HCT116 (cell line): Measurements from ENCODE around the gene MEGF10. TPM values are rescaled to one million over a fixed set of nuclear protein-coding genes. Genes with fewer than 3 reads are reported as not detected.

Experiments
- ATAC-seq: fragments of 200-7000 bp; cut with Tn5 transposase; 2 replicates; pipeline ENCODE4 v1.9.1; 2020; ENCODE audit warnings: mild to moderate bottlenecking, moderate library complexity
- BruUV-seq: library from RNA; stranded (reverse); fragments of 400-500 nt; replicated peaks from 2 replicates; lab custom pipeline; 2021; lab: Mats Ljungman, UMichigan
- CTCF ChIA-PET: fragments of 300-600 bp; sonication (Branson Sonifier 250); formaldehyde crosslinking; loops from one replicate; lab custom pipeline; 2021; ENCODE audit warnings: antibody characterized with exemption; lab: Charles Lee
- POLR2A ChIA-PET: fragments of 300-600, 350-600 bp; sonication (Branson Sonifier 250); formaldehyde crosslinking; loops from one replicate; lab custom pipeline; 2021; ENCODE audit warnings: antibody characterized with exemption; lab: Charles Lee
- RAD21 ChIA-PET, 2 experiments: fragments of 300-600 bp; sonication (Branson Sonifier 250); formaldehyde crosslinking; loops; one replicate each; lab custom pipeline; 2023; ENCODE audit warnings: low total read pairs in 2 of 2; ENCODE audit not compliant: uncharacterized antibody in 2 of 2, unreplicated experiment in 2 of 2, low non-redundant PET in 1 of 2; lab: Charles Lee
- DNase-seq: peaks from one replicate; pipeline ENCODE4 v3.0.0-alpha.2; 2010; ENCODE audit warnings: low read depth, low spot score
- H2AFZ ChIP-seq: fragments of 200-600 bp; shearing (Covaris generic), sonication (generic); 2 replicates; pipeline ENCODE4 v1.6.1; 2017; ENCODE audit warnings: low read depth, mixed run types, mixed read lengths, antibody characterized with exemption, low read length; ENCODE audit not compliant: poor library complexity, severe bottlenecking
- H3K27ac ChIP-seq: 2 replicates; pipeline ENCODE4 v1.5.1; 2012; ENCODE audit warnings: low read depth, low read length
- H3K27me3 ChIP-seq: fragments of 200-600 bp; sonication (generic); 2 replicates; pipeline ENCODE4 v1.6.1; 2016; ENCODE audit warnings: mixed run types, low read length, mixed read lengths; ENCODE audit not compliant: insufficient read depth
- H3K36me3 ChIP-seq, 2 experiments: fragments of 200-500 bp in 1 of 2; fragments of 200-600 bp in 1 of 2; sonication (Bioruptor generic) in 1 of 2; sonication (generic) in 1 of 2; 2 replicates each; pipeline versions ENCODE4 v1.5.1 to v1.6.1; 2014 to 2016; ENCODE audit warnings: low read length in 2 of 2, inconsistent platforms in 1 of 2, mixed read lengths in 1 of 2, mixed run types in 1 of 2; ENCODE audit not compliant: insufficient read depth in 2 of 2, control insufficient read depth in 1 of 2
- H3K4me1 ChIP-seq, 2 experiments: fragments of 200-600 bp in 1 of 2; sonication (generic) in 1 of 2; 2 replicates each; pipeline versions ENCODE4 v1.5.1 to v1.6.1; 2012 to 2017; ENCODE audit warnings: low read length in 2 of 2, inconsistent platforms in 1 of 2, mild to moderate bottlenecking in 1 of 2, mixed read lengths in 1 of 2, mixed run types in 1 of 2, moderate library complexity in 1 of 2; ENCODE audit not compliant: insufficient read depth in 2 of 2, control insufficient read depth in 1 of 2
- H3K4me2 ChIP-seq: fragments of 200-600 bp; sonication (generic); 2 replicates; pipeline ENCODE4 v1.6.1; 2017; ENCODE audit warnings: mixed run types, low read length, mixed read lengths
- H3K4me3 ChIP-seq, 2 experiments: fragments of 200-600 bp in 1 of 2; sonication (generic) in 1 of 2; replicated peaks in 1 of 2; 2 replicates each; pipeline ENCODE4 v1.5.1; 2011 to 2016; ENCODE audit warnings: low read length in 2 of 2, control low read depth in 1 of 2, low read depth in 1 of 2, mild to moderate bottlenecking in 1 of 2, mixed read lengths in 1 of 2, mixed run types in 1 of 2
- H3K79me2 ChIP-seq: fragments of 200-600 bp; sonication (generic); 2 replicates; pipeline ENCODE4 v1.6.1; 2017; ENCODE audit warnings: mild to moderate bottlenecking, mixed run types, low read length, moderate library complexity, mixed read lengths; ENCODE audit not compliant: insufficient read depth
- H3K9ac ChIP-seq: fragments of 200-600 bp; sonication (generic); 2 replicates; pipeline ENCODE4 v1.6.1; 2016; ENCODE audit warnings: low read length, mixed read lengths
- H3K9me2 ChIP-seq: fragments of 200-600 bp; sonication (generic), shearing (Covaris generic); 2 replicates; pipeline ENCODE4 v1.6.1; 2017; ENCODE audit warnings: mixed run types, mild to moderate bottlenecking, moderate library complexity; ENCODE audit not compliant: insufficient read depth
- H3K9me3 ChIP-seq, 2 experiments: fragments of 200-500 bp in 1 of 2; fragments of 200-600 bp in 1 of 2; sonication (Bioruptor generic) in 1 of 2; sonication (generic) in 1 of 2; 2 replicates each; pipeline ENCODE4 v1.6.1; 2014 to 2017; ENCODE audit warnings: low read length in 2 of 2, mixed read lengths in 2 of 2, inconsistent platforms in 1 of 2, low read depth in 1 of 2, mild to moderate bottlenecking in 1 of 2, mixed run types in 1 of 2, moderate library complexity in 1 of 2; ENCODE audit not compliant: control insufficient read depth in 1 of 2, insufficient read depth in 1 of 2
- H4K20me1 ChIP-seq: fragments of 200-600 bp; sonication (generic), shearing (Covaris generic); 2 replicates; pipeline ENCODE4 v1.6.1; 2017; ENCODE audit warnings: mixed run types, mild to moderate bottlenecking, moderate library complexity; ENCODE audit not compliant: insufficient read depth
- ATF3 ChIP-seq: IDR thresholded peaks from 2 replicates; pipeline ENCODE4 v1.6.1; 2012
- CBX3 ChIP-seq: IDR thresholded peaks from 2 replicates; pipeline ENCODE4 v1.6.1; 2012; ENCODE audit warnings: low read depth
- CEBPB ChIP-seq: IDR thresholded peaks from 2 replicates; pipeline ENCODE4 v1.6.1; 2012; ENCODE audit warnings: low read depth
- EGR1 ChIP-seq: IDR thresholded peaks from 2 replicates; pipeline ENCODE4 v1.6.1; 2012; ENCODE audit warnings: low read depth
- EZH2 ChIP-seq: fragments of 200-600 bp; sonication (generic); IDR thresholded peaks from 2 replicates; pipeline ENCODE4 v1.6.1; 2017; ENCODE audit warnings: antibody characterized with exemption, mixed run types
- FOSL1 ChIP-seq: IDR thresholded peaks from 2 replicates; pipeline ENCODE4 v1.6.1; 2012; ENCODE audit warnings: low read depth
- JUND ChIP-seq: IDR thresholded peaks from 2 replicates; pipeline ENCODE4 v1.6.1; 2012
- POLR2AphosphoS5 ChIP-seq: IDR thresholded peaks from 2 replicates; pipeline ENCODE4 v1.6.1; 2011; ENCODE audit warnings: mild to moderate bottlenecking, low read depth, low read length, moderate library complexity
- RAD21 ChIP-seq: IDR thresholded peaks from 2 replicates; pipeline ENCODE4 v1.6.1; 2012; ENCODE audit warnings: low read depth, mild to moderate bottlenecking
- SP1 ChIP-seq: IDR thresholded peaks from 2 replicates; pipeline ENCODE4 v1.6.1; 2012; ENCODE audit warnings: low read depth
- SRF ChIP-seq: IDR thresholded peaks from 2 replicates; pipeline ENCODE4 v1.6.1; 2012; ENCODE audit warnings: low read depth
- YY1 ChIP-seq: IDR thresholded peaks from 2 replicates; pipeline ENCODE4 v1.6.1; 2011; ENCODE audit warnings: low read length, low read depth, moderate library complexity, mild to moderate bottlenecking; ENCODE audit not compliant: insufficient replicate concordance; ENCODE audit errors: extremely low read depth
- ZBTB33 ChIP-seq: IDR thresholded peaks from 2 replicates; pipeline ENCODE4 v1.6.1; 2011; ENCODE audit warnings: mild to moderate bottlenecking, low read length, moderate library complexity; ENCODE audit not compliant: insufficient replicate concordance; ENCODE audit errors: extremely low read depth
- ZFX ChIP-seq: fragments of 450-650 bp; IDR thresholded peaks from 2 replicates; pipeline ENCODE4 v1.6.1; 2017
- ZNF274 ChIP-seq: fragments of 200-500 bp; sonication (Bioruptor generic); IDR thresholded peaks from 2 replicates; pipeline ENCODE4 v1.6.1; 2014; ENCODE audit warnings: mild to moderate bottlenecking, low read depth, low read length, inconsistent platforms
- intact Hi-C: fragments of 100-400 bp; cut with micrococcal nuclease; formaldehyde crosslinking; loops from 2 replicates; pipeline ENCODE4 v1.10.0; 2022
- total RNA-seq: library from RNA; stranded (reverse); gene quantifications from one replicate; pipeline ENCODE4 v1.2.1, GENCODE V29; 2021; ENCODE audit not compliant: unreplicated experiment
- TF ChIP-seq, protein P1 (sequence below): IDR thresholded peaks from 2 replicates; pipeline ENCODE4 v1.6.1; 2012; ENCODE audit warnings: low read depth
- TF ChIP-seq, protein P2 (sequence below), 3 experiments: fragments of 200-600 bp in 1 of 3; sonication (generic) in 1 of 3; IDR thresholded peaks in 2 of 3; conservative IDR thresholded peaks in 1 of 3; 2 replicates each; pipeline ENCODE4 v1.5.1; 2012 to 2017; ENCODE audit warnings: low read depth in 2 of 3, low read length in 2 of 3, antibody characterized with exemption in 1 of 3, borderline replicate concordance in 1 of 3, control low read depth in 1 of 3, mild to moderate bottlenecking in 1 of 3, mixed read lengths in 1 of 3, mixed run types in 1 of 3, moderate library complexity in 1 of 3; ENCODE audit not compliant: insufficient read depth in 1 of 3

The MEGF10 gene
- total RNA-seq, 1 experiment from 2014 or later, result 0.02 TPM

- RAD21 ChIA-PET, result no interaction called here
- H3K9me3 ChIP-seq, result no peaks in the 10 kb centered on the region
- H3K27me3 ChIP-seq, result no peaks in the 10 kb centered on the region
- H3K79me2 ChIP-seq, result no peaks in the 10 kb centered on the region
- H3K4me2 ChIP-seq, result no peak overlapping the region
- no peak overlapping the region for H2AFZ ChIP-seq
- intact Hi-C loops, result loop anchor here (10.0 kb wide), 1 partner anchor 277 kb away; the partner anchor contains the start of gene MARCHF3
- POLR2A ChIA-PET, result no interaction called here
- no peak for TF ChIP-seq SP1
- no peak for TF ChIP-seq ZNF274
- TF ChIP-seq SRF, result no peak
- no peak for TF ChIP-seq CEBPB
- TF ChIP-seq, protein P1, sequence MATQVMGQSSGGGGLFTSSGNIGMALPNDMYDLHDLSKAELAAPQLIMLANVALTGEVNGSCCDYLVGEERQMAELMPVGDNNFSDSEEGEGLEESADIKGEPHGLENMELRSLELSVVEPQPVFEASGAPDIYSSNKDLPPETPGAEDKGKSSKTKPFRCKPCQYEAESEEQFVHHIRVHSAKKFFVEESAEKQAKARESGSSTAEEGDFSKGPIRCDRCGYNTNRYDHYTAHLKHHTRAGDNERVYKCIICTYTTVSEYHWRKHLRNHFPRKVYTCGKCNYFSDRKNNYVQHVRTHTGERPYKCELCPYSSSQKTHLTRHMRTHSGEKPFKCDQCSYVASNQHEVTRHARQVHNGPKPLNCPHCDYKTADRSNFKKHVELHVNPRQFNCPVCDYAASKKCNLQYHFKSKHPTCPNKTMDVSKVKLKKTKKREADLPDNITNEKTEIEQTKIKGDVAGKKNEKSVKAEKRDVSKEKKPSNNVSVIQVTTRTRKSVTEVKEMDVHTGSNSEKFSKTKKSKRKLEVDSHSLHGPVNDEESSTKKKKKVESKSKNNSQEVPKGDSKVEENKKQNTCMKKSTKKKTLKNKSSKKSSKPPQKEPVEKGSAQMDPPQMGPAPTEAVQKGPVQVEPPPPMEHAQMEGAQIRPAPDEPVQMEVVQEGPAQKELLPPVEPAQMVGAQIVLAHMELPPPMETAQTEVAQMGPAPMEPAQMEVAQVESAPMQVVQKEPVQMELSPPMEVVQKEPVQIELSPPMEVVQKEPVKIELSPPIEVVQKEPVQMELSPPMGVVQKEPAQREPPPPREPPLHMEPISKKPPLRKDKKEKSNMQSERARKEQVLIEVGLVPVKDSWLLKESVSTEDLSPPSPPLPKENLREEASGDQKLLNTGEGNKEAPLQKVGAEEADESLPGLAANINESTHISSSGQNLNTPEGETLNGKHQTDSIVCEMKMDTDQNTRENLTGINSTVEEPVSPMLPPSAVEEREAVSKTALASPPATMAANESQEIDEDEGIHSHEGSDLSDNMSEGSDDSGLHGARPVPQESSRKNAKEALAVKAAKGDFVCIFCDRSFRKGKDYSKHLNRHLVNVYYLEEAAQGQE, result no peak
- TF ChIP-seq POLR2AphosphoS5, result no peak
- no peak for TF ChIP-seq ATF3
- TF ChIP-seq JUND, result no peak
- TF ChIP-seq ZBTB33, result no peak
- no peak for TF ChIP-seq EGR1
- TF ChIP-seq RAD21, result no peak
- TF ChIP-seq YY1, result no peak
- TF ChIP-seq, protein P2, sequence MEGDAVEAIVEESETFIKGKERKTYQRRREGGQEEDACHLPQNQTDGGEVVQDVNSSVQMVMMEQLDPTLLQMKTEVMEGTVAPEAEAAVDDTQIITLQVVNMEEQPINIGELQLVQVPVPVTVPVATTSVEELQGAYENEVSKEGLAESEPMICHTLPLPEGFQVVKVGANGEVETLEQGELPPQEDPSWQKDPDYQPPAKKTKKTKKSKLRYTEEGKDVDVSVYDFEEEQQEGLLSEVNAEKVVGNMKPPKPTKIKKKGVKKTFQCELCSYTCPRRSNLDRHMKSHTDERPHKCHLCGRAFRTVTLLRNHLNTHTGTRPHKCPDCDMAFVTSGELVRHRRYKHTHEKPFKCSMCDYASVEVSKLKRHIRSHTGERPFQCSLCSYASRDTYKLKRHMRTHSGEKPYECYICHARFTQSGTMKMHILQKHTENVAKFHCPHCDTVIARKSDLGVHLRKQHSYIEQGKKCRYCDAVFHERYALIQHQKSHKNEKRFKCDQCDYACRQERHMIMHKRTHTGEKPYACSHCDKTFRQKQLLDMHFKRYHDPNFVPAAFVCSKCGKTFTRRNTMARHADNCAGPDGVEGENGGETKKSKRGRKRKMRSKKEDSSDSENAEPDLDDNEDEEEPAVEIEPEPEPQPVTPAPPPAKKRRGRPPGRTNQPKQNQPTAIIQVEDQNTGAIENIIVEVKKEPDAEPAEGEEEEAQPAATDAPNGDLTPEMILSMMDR (IDR thresholded peaks at IDR 0.05 in 2 of 3, conservative IDR thresholded peaks at IDR 0.05 in 1 of 3; ENCODE audit: borderline replicate concordance in 1 of 3, insufficient read depth in 1 of 3, low read depth in 2 of 3, low read length in 2 of 3), result no peak
- TF ChIP-seq CBX3, result no peak
- no peak for TF ChIP-seq FOSL1
- no peak for TF ChIP-seq EZH2
- TF ChIP-seq ZFX, result no peak
- TF ChIP-seq, all 23 proteins: peak for 0
- Histone ChIP-seq H3K9ac (no peak overlapping the region), H3K9me2 (no peaks in the 10 kb centered on the region), H3K27ac (no peak overlapping the region), H3K4me1 (no peaks in the 10 kb centered on the region), H3K36me3 (no peaks in the 10 kb centered on the region), H3K4me3 (no peak overlapping the region), H4K20me1 (no peaks in the 10 kb centered on the region)
- CTCF ChIA-PET, result no interaction called here
- ATAC-seq, result no peak
- DNase-seq, result no peak
- no TSS peak for BruUV-seq
Measured at GRCh38 chr5:127311781-127312525, 21.4 kb downstream of the MEGF10 start.
